Muscle of leg (tissue), 11 donors: ENCODE results near the gene ATG9A. TPM values are rescaled to one million over a fixed set of nuclear protein-coding genes. Genes with fewer than 3 reads are reported as not detected.

ENCODE experiments used
- DNase-seq: peaks from one replicate; pipeline ENCODE4 v3.0.0; 2013
- H3K27ac ChIP-seq: one replicate; pipeline ENCODE4 v1.5.1; 2013; ENCODE audit warnings: mild to moderate bottlenecking, low read length, control low read depth
- H3K27me3 ChIP-seq: one replicate; pipeline ENCODE4 v1.6.1; 2013; ENCODE audit warnings: low read length; ENCODE audit not compliant: control insufficient read depth, insufficient read depth
- H3K36me3 ChIP-seq: one replicate; pipeline ENCODE4 v1.6.1; 2013; ENCODE audit warnings: low read length; ENCODE audit not compliant: control insufficient read depth, insufficient read depth
- H3K4me1 ChIP-seq: one replicate; pipeline ENCODE4 v1.6.1; 2013; ENCODE audit warnings: low read length; ENCODE audit not compliant: control insufficient read depth, insufficient read depth
- H3K4me3 ChIP-seq: one replicate; pipeline ENCODE4 v1.5.1; 2013; ENCODE audit warnings: low read length, control low read depth
- H3K9me3 ChIP-seq: replicated peaks from 2 replicates; pipeline ENCODE4 v1.6.1; 2013; ENCODE audit warnings: low read depth, low read length; ENCODE audit not compliant: control insufficient read depth
- WGBS: methylation state at CpG from one replicate; pipeline ENCODE4 v1.1.5; 2013; ENCODE audit warnings: missing lambda C conversion rate; ENCODE audit not compliant: insufficient coverage; 5-methylcytosine and 5-hydroxymethylcytosine counted together
- polyA plus RNA-seq, 8 donors: library from polyadenylated mRNA; unstranded; fragments of 120-200 nt; gene quantifications; one replicate each; pipeline versions ENCODE4 v1.2.1 to v1.2.3, GENCODE V29; 2013; ENCODE audit warnings: inconsistent platforms in 1 of 8, low replicate concordance in 1 of 8; ENCODE audit not compliant: insufficient read length in 8 of 8, insufficient read depth in 1 of 8
- total RNA-seq: library from RNA; stranded (reverse); fragments of 120-200 nt; gene quantifications from one replicate; pipeline ENCODE4 v1.2.4, GENCODE V29; 2013

The ATG9A gene
- total and polyA plus RNA-seq, 9 donors, result 13.7 to 35.1 (median 32.0) TPM

- H3K9me3 ChIP-seq, result no peaks in the 10 kb centered on the region
- peaks cover 48% of the 10 kb centered on the region for H3K4me1 ChIP-seq
- H3K4me3 ChIP-seq, result peak within 1 kb of the TSS; percentile 60
- peaks cover 16% of the 10 kb centered on the region for H3K36me3 ChIP-seq
- H3K27me3 ChIP-seq, result peaks cover 59% of the 10 kb centered on the region
- WGBS, result under 1% methylated on average over 75 of the region's 76 CpGs
- peak within 1 kb of the TSS; percentile 84 for H3K27ac ChIP-seq
- DNase-seq, result peak; percentile 64
Measured at GRCh38 chr2:219253753-219254589, 24.5 kb upstream of the ATG9A start, which contains the start of gene TUBA4A. Gene TUBA4A (minus strand): TSS chr2:219253918. CDS start chr2:219253858, 60 bp downstream.

- Histone ChIP-seq H3K27ac (peak within 1 kb of the TSS; percentile 84), H3K4me3 (peak within 1 kb of the TSS; percentile 60), H3K4me1 (peaks cover 48% of the 10 kb centered on the region), H3K27me3 (peaks cover 56% of the 10 kb centered on the region), H3K9me3 (no peaks in the 10 kb centered on the region), H3K36me3 (peaks cover 20% of the 10 kb centered on the region)
- DNase-seq, result peak; percentile 62
- under 1% methylated on average over 28 of the region's 49 CpGs for WGBS
Measured at GRCh38 chr2:219252900-219253752, 23.7 kb upstream of the ATG9A start, which contains the start of gene TUBA4B. Gene TUBA4B (plus strand): TSS chr2:219253243. CDS start chr2:219253408, 165 bp downstream.

- Histone ChIP-seq H3K27ac (peak overlapping the region; percentile 84), H3K4me1 (peaks cover 48% of the 10 kb centered on the region), H3K9me3 (no peaks in the 10 kb centered on the region), H3K27me3 (peaks cover 53% of the 10 kb centered on the region), H3K4me3 (peak overlapping the region; percentile 60), H3K36me3 (peaks cover 26% of the 10 kb centered on the region)
- DNase-seq, result no peak
- 9% methylated on average over 5 of the region's 9 CpGs for WGBS
Measured at GRCh38 chr2:219252570-219252899, 23.1 kb upstream of the ATG9A start.

GRCh38 chr2:219252084-219252483 lies 22.6 kb upstream of the ATG9A start:
- H3K27me3 ChIP-seq, result peaks cover 52% of the 10 kb centered on the region
- 20% methylated on average over 1 of the region's 5 CpGs for WGBS
- H3K9me3 ChIP-seq, result no peaks in the 10 kb centered on the region
- H3K4me1 ChIP-seq, result peaks cover 48% of the 10 kb centered on the region
- H3K4me3 ChIP-seq, result peak overlapping the region; percentile 60
- H3K36me3 ChIP-seq, result peaks cover 29% of the 10 kb centered on the region
- H3K27ac ChIP-seq, result peak overlapping the region; percentile 84
- DNase-seq, result no peak

- peak overlapping the region; percentile 84 for H3K27ac ChIP-seq
- peaks cover 48% of the 10 kb centered on the region for H3K27me3 ChIP-seq
- WGBS, result 85% methylated on average over 2 of the region's 6 CpGs
- no peak overlapping the region for H3K4me3 ChIP-seq
- no peak for DNase-seq
- H3K4me1 ChIP-seq, result peaks cover 48% of the 10 kb centered on the region
- H3K9me3 ChIP-seq, result no peaks in the 10 kb centered on the region
- peaks cover 29% of the 10 kb centered on the region for H3K36me3 ChIP-seq
Measured at GRCh38 chr2:219251656-219252055, 22.2 kb upstream of the ATG9A start.

- H3K9me3 ChIP-seq, result no peaks in the 10 kb centered on the region
- peaks cover 58% of the 10 kb centered on the region for H3K4me1 ChIP-seq
- peaks cover 29% of the 10 kb centered on the region for H3K36me3 ChIP-seq
- no peak overlapping the region for H3K27ac ChIP-seq
- 86% methylated on average over 20 of the region's 22 CpGs for WGBS
- no peak overlapping the region for H3K4me3 ChIP-seq
- H3K27me3 ChIP-seq, result peaks cover 38% of the 10 kb centered on the region
- no peak for DNase-seq
Measured at GRCh38 chr2:219250049-219250781, 20.8 kb upstream of the ATG9A start.

- Histone ChIP-seq H3K27ac (peak overlapping the region; percentile 72), H3K27me3 (peaks cover 30% of the 10 kb centered on the region), H3K4me3 (no peak overlapping the region), H3K4me1 (peaks cover 60% of the 10 kb centered on the region), H3K9me3 (no peaks in the 10 kb centered on the region), H3K36me3 (peaks cover 29% of the 10 kb centered on the region)
- 39% methylated on average over 5 of the region's 7 CpGs for WGBS
- DNase-seq, result peak; percentile 53
Measured at GRCh38 chr2:219249203-219249980, 20.0 kb upstream of the ATG9A start.

GRCh38 chr2:219248845-219249202 lies 19.4 kb upstream of the ATG9A start:
- H3K4me1 ChIP-seq, result peaks cover 55% of the 10 kb centered on the region
- H3K27ac ChIP-seq, result no peak overlapping the region
- 70% methylated on average over 2 of the region's 2 CpGs for WGBS
- H3K36me3 ChIP-seq, result peaks cover 29% of the 10 kb centered on the region
- DNase-seq, result no peak
- peaks cover 24% of the 10 kb centered on the region for H3K27me3 ChIP-seq
- H3K9me3 ChIP-seq, result no peaks in the 10 kb centered on the region
- H3K4me3 ChIP-seq, result no peak overlapping the region
